GM13976 (cell line): ENCODE results near the gene MAPK4.

Source experiments
- DNase-seq: peaks from one replicate; pipeline ENCODE4 v3.0.0; 2012; ENCODE audit warnings: low spot score
- in situ Hi-C: fragments of 300-500 bp; cut with MboI; formaldehyde crosslinking; loops from one replicate; pipeline ENCODE4 v1.12.0; 2022; ENCODE audit warnings: low sequenced_read_pairs, mixed read lengths, inconsistent platforms; ENCODE audit not compliant: unreplicated experiment
- TF ChIP-seq, protein P1 (sequence below): IDR thresholded peaks from 2 replicates; pipeline ENCODE4 v1.5.1; 2012; ENCODE audit warnings: borderline replicate concordance, mild to moderate bottlenecking; ENCODE audit not compliant: insufficient read depth; ENCODE audit errors: extremely low read depth, missing control alignments, control extremely low read depth

The MAPK4 gene

DNA sequence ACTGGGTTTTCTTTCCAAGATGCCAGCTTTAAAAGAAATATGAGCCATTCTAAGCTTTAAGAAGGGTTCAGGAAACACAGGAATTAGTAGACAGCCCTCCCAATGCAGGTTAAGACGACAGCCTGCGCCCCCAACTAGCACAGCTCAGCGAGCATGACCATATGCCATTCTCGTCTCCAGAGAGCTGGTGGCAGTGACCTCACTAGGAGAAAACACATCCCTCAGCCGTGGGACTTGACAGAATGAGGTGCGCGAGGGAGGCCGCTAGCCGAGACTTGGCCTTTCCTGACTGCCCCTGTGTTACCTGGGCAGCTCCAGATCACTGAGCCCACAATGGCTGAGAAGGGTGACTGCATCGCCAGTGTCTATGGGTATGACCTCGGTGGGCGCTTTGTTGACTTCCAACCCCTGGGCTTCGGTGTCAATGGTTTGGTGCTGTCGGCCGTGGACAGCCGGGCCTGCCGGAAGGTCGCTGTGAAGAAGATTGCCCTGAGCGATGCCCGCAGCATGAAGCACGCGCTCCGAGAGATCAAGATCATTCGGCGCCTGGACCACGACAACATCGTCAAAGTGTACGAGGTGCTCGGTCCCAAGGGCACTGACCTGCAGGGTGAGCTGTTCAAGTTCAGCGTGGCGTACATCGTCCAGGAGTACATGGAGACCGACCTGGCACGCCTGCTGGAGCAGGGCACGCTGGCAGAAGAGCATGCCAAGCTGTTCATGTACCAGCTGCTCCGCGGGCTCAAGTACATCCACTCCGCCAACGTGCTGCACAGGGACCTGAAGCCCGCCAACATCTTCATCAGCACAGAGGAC is 103.9 kb downstream of the MAPK4 start:
- in situ Hi-C loops: no loop called here
- TF ChIP-seq, protein P1, sequence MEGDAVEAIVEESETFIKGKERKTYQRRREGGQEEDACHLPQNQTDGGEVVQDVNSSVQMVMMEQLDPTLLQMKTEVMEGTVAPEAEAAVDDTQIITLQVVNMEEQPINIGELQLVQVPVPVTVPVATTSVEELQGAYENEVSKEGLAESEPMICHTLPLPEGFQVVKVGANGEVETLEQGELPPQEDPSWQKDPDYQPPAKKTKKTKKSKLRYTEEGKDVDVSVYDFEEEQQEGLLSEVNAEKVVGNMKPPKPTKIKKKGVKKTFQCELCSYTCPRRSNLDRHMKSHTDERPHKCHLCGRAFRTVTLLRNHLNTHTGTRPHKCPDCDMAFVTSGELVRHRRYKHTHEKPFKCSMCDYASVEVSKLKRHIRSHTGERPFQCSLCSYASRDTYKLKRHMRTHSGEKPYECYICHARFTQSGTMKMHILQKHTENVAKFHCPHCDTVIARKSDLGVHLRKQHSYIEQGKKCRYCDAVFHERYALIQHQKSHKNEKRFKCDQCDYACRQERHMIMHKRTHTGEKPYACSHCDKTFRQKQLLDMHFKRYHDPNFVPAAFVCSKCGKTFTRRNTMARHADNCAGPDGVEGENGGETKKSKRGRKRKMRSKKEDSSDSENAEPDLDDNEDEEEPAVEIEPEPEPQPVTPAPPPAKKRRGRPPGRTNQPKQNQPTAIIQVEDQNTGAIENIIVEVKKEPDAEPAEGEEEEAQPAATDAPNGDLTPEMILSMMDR: no peak

DNA sequence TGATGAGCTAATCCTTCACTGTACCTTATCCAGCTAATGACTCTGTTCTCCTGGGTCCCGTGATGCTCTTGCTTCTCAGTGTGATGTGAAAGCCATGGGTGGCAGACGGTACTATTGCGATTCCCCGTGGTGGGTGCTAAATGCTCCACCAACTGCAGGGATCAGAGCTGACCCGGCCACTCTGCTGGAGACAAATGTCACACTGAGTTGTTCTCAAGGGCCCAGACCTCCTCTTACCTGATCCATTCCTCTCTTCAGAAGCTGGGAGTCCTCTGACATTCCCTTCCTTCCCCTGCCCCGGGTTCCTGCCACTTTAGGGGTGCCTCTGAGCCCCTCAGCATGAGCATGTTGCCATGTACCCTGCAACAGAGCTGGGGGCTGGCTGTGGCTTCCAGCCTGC is 105.1 kb downstream of the MAPK4 start:
- TF ChIP-seq, protein P1: no peak
- DNase-seq: no peak
- in situ Hi-C loops: no loop called here

More for the DNA sequence above, 103.9 kb downstream of the MAPK4 start:
- DNase-seq: no peak

DNA sequence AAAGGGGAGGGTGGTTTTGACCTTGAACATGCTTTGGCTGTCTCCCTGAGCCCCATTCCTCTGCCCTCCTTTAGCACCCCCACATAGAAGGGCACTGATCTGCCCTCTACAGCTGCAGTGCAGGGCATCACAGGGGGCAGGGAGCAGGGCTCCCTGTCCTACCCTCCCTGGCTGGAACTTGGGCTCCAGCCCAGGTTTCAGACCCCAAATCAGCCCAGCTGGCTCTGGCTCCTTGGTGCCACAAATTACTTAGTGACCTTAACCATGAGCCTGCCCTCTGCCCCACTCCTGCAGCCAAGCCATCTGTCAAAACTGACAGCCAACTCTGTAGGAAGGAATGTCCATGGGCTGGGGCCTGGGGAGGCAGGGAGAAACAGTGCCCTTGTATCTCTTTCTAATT is 105.6 kb downstream of the MAPK4 start:
- in situ Hi-C loops: no loop called here
- DNase-seq: no peak
- TF ChIP-seq, protein P1: no peak

DNA sequence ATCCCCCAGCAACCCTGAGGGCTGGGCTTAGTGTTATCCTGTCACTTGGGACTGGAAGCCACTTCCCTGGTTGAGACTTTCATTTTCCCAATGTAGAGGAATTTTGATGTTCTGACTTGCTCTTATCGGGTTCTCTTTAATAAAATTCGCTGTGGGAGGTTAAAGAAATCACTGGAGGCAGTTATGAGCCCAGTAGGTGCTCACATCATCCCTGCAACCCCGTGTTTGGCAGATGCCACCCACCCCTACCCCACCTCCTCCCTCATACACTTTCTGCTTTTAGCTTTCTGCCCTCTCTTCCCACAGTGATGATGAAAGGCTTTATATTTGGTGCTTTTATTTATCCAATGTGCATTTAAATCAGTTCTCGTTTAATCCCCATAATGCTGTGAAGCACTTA is 106.6 kb downstream of the MAPK4 start:
- in situ Hi-C loops: no loop called here
- no peak for DNase-seq
- TF ChIP-seq, protein P1: no peak

DNA sequence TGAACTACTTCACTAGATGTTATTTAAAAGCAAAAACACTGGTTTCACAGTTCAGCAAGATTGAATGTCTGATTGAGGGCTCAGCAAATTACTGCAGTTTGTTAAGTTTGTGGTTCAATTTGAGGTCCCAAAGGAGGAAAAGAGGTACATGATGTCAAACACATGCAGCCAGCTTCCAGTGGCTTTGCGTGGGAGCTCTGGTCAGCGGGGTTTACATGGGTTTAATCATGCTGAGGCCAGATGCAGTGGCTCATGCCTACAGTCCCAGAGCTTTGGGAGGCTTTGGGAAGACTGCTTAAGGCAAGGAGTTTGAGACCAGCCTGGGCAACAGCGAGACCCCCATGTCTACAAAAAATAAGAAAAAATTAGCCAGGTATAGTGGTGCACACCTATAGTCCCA is 111.5 kb downstream of the MAPK4 start:
- in situ Hi-C loops: no loop called here
- TF ChIP-seq, protein P1: no peak
- no peak for DNase-seq

DNA sequence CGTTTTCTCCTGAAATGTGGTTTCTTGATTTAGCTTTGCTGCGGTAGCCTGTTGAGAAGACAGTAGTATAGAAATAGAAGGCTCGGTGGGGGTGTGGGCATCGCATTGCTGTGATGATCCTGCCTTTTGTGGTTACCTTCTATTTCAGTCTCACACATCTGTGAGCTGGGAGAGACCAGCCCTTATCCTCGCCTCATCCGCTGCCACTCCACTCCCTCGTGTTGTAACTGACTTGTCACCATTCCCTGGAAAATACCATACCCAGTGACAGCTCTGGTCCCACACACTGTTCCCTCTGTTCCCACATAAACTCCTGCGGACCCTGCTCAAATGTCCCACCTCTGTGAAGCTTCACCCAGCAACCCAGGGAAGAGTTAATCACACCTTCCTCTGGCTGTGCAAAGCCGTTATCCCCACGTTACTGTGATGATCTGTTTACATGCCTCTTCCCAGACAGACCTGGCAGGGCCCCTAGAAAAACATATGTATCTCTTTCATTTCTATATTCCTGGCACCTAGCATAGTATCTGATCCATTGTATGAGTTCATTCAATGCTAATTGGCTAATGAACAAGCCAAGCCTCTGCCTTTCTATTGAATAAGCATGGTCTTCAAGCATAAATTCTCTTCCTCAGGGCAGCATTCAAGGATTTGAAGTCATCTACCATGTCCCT is 114.6 kb downstream of the MAPK4 start:
- in situ Hi-C loops: no loop called here
- DNase-seq: no peak
- TF ChIP-seq, protein P1: no peak

DNA sequence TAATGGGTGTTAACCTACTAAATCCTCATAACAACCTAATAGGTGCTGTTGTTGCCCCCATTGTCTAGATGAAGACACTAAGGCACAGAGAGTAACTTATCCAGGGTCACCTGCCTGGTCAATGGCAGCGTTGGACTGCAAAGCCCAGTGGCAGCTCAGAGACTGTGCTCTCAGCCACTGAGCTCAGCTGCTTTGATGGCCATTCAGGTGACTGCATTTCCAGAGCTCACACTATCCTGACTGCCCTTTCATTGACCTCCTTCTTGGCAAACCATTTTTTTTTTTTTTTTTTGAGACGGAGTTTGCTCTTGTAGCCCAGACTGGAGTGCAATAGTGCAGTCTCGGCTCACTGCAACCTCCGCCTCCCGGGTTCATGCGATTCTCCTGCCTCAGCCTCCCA is 115.2 kb downstream of the MAPK4 start:
- DNase-seq: no peak
- in situ Hi-C loops: no loop called here
- TF ChIP-seq, protein P1: no peak
